Mesendoderm (in vitro differentiated cells): Measurements from ENCODE around the gene DOP1A.
A peak's percentile ranks its signal among the peaks of the same experiment; 100 is the strongest.

Experiments used
- DNase-seq: peaks from one replicate; pipeline ENCODE4 v3.0.0; 2013
- H2AK5ac ChIP-seq: 2 replicates; pipeline ENCODE4 v1.6.1; 2013; ENCODE audit warnings: low read length, inconsistent platforms
- H2BK120ac ChIP-seq: 2 replicates; pipeline ENCODE4 v1.6.1; 2013; ENCODE audit warnings: low read depth, mild to moderate bottlenecking, low read length, moderate library complexity, mixed read lengths
- H2BK15ac ChIP-seq: replicated peaks from 2 replicates; pipeline ENCODE4 v1.6.1; 2013; ENCODE audit warnings: low read depth, mild to moderate bottlenecking, moderate library complexity
- H2BK5ac ChIP-seq: 2 replicates; pipeline ENCODE4 v1.6.1; 2013; ENCODE audit warnings: low read length, inconsistent platforms
- H3K18ac ChIP-seq: 2 replicates; pipeline ENCODE4 v1.6.1; 2013; ENCODE audit warnings: mild to moderate bottlenecking, low read length, mixed read lengths
- H3K23ac ChIP-seq: one replicate; pipeline ENCODE4 v1.6.1; 2013; ENCODE audit warnings: low read length
- H3K27ac ChIP-seq: 2 replicates; pipeline ENCODE4 v1.5.1; 2013; ENCODE audit warnings: low read depth, mild to moderate bottlenecking, inconsistent platforms, low read length, moderate library complexity
- H3K27me3 ChIP-seq: 2 replicates; pipeline ENCODE4 v1.6.1; 2013; ENCODE audit warnings: low read length, control low read depth, mild to moderate bottlenecking, inconsistent platforms; ENCODE audit not compliant: insufficient read depth, poor library complexity
- H3K36me3 ChIP-seq: 2 replicates; pipeline ENCODE4 v1.6.1; 2013; ENCODE audit warnings: low read length, inconsistent platforms; ENCODE audit not compliant: control insufficient read depth, insufficient read depth
- H3K4ac ChIP-seq: one replicate; pipeline ENCODE4 v1.6.1; 2013; ENCODE audit warnings: low read depth, mild to moderate bottlenecking, low read length, moderate library complexity
- H3K4me1 ChIP-seq: 2 replicates; pipeline ENCODE4 v1.6.1; 2013; ENCODE audit warnings: low read depth, low read length, inconsistent platforms; ENCODE audit not compliant: control insufficient read depth
- H3K4me2 ChIP-seq: 2 replicates; pipeline ENCODE4 v1.6.1; 2013; ENCODE audit warnings: low read length
- H3K4me3 ChIP-seq: 2 replicates; pipeline ENCODE4 v1.5.1; 2013; ENCODE audit warnings: mild to moderate bottlenecking, low read length
- H3K56ac ChIP-seq: one replicate; pipeline ENCODE4 v1.6.1; 2013; ENCODE audit warnings: low read length
- H3K79me1 ChIP-seq: 2 replicates; pipeline ENCODE4 v1.6.1; 2013; ENCODE audit warnings: low read length, inconsistent platforms
- H3K79me2 ChIP-seq: 2 replicates; pipeline ENCODE4 v1.6.1; 2013; ENCODE audit warnings: mild to moderate bottlenecking, low read length; ENCODE audit not compliant: control insufficient read depth, insufficient read depth
- H3K9ac ChIP-seq: 2 replicates; pipeline ENCODE4 v1.6.1; 2013; ENCODE audit warnings: low read length, inconsistent platforms
- H4K5ac ChIP-seq: one replicate; pipeline ENCODE4 v1.6.1; 2013; ENCODE audit warnings: low read length
- H4K8ac ChIP-seq: one replicate; pipeline ENCODE4 v1.6.1; 2013; ENCODE audit warnings: low read depth, mild to moderate bottlenecking, control low read depth, low read length, moderate library complexity
- WGBS: extraction: QIAGEN DNeasy Blood & Tissue Kit; methylation state at CpG from one replicate; pipeline ENCODE4 v1.1.7; 2013; ENCODE audit warnings: low lambda C conversion rate, missing lambda C conversion rate; ENCODE audit not compliant: insufficient coverage; ENCODE audit errors: extremely low coverage; 5-methylcytosine and 5-hydroxymethylcytosine counted together

The DOP1A gene

GRCh38 chr6:83044091-83044768 lies 23.2 kb upstream of the DOP1A start:
- Histone ChIP-seq H2AK5ac (no peak overlapping the region), H3K36me3 (no peaks in the 10 kb centered on the region), H3K79me2 (no peaks in the 10 kb centered on the region), H2BK120ac (no peak overlapping the region), H4K8ac (no peak overlapping the region), H4K5ac (no peak overlapping the region), H3K4me2 (no peak overlapping the region), H3K27me3 (no peaks in the 10 kb centered on the region), H3K9ac (no peak overlapping the region), H2BK15ac (no peak overlapping the region), H3K79me1 (no peaks in the 10 kb centered on the region), H3K4me3 (no peak overlapping the region), H3K56ac (no peak overlapping the region), H3K18ac (no peak overlapping the region), H3K23ac (no peak overlapping the region), H3K4me1 (peaks cover 8% of the 10 kb centered on the region), H2BK5ac (no peak overlapping the region), H3K27ac (no peak overlapping the region), H3K4ac (no peak overlapping the region)
- DNase-seq, result no peak
- WGBS, result no CpG with 5 or more reads among the region's 6 CpGs

DNA sequence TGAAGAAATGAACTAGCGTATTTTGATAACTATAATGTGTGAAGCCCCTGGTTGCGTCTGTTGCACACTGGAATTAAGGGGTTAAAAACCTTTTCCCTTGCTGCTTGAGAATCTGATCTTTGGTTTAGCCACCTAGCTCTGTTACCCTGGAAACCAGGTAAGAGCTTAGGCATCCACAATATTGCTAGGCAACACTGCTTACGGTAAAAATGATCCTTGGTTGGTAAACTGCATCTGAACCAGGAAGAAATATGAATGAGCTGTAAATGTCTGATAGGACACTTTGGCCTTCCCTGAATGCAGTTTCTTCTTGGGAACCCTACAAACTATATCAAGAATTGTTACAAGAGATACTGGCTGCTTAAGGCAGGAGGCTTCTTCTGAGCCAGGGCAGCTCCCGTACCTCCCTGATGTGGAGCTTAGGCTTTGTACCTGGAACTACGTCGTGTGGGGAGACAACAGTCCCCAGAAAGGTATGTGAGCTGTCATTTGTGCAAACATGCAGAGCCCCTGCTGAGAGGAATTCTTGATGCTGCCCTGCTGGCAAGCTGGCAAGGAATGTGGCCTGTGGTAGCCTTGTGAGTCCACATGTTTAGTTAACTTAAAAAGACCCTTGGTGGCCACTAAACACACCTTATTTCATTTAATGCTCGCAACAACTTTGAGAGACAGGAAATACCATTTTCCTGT lies 20.3 kb upstream of the DOP1A start:
- no peak overlapping the region for H3K9ac ChIP-seq
- no peak overlapping the region for H3K27ac ChIP-seq
- no peaks in the 10 kb centered on the region for H3K27me3 ChIP-seq
- no peaks in the 10 kb centered on the region for H3K79me1 ChIP-seq
- no peaks in the 10 kb centered on the region for H3K79me2 ChIP-seq
- H3K4me2 ChIP-seq, result no peak overlapping the region
- no peak overlapping the region for H2BK15ac ChIP-seq
- no peak overlapping the region for H3K4ac ChIP-seq
- H3K18ac ChIP-seq, result no peak overlapping the region
- H3K23ac ChIP-seq, result no peak overlapping the region
- H2BK5ac ChIP-seq, result no peak overlapping the region
- no peak overlapping the region for H4K8ac ChIP-seq
- no peak overlapping the region for H3K56ac ChIP-seq
- no peaks in the 10 kb centered on the region for H3K36me3 ChIP-seq
- H3K4me1 ChIP-seq, result peaks cover 5% of the 10 kb centered on the region
- no CpG with 5 or more reads among the region's 7 CpGs for WGBS
- no peak overlapping the region for H4K5ac ChIP-seq
- no peak overlapping the region for H2BK120ac ChIP-seq
- H2AK5ac ChIP-seq, result no peak overlapping the region
- H3K4me3 ChIP-seq, result no peak overlapping the region
- DNase-seq, result peak; percentile 86

GRCh38 chr6:83051377-83052172 lies 15.9 kb upstream of the DOP1A start:
- Histone ChIP-seq H3K36me3 (no peaks in the 10 kb centered on the region), H3K27ac (no peak overlapping the region), H2BK120ac (no peak overlapping the region)

GRCh38 chr6:83053678-83054077 lies 13.8 kb upstream of the DOP1A start:
- Histone ChIP-seq H2BK120ac (no peak overlapping the region), H2BK5ac (no peak overlapping the region), H2BK15ac (no peak overlapping the region), H3K4me3 (no peak overlapping the region), H3K18ac (no peak overlapping the region), H4K5ac (no peak overlapping the region), H3K23ac (no peak overlapping the region), H3K4me2 (no peak overlapping the region), H3K79me1 (no peaks in the 10 kb centered on the region), H3K36me3 (no peaks in the 10 kb centered on the region), H4K8ac (no peak overlapping the region), H2AK5ac (no peak overlapping the region), H3K27me3 (no peaks in the 10 kb centered on the region), H3K9ac (no peak overlapping the region), H3K4me1 (no peaks in the 10 kb centered on the region), H3K27ac (no peak overlapping the region), H3K4ac (no peak overlapping the region), H3K56ac (no peak overlapping the region), H3K79me2 (peaks cover 2% of the 10 kb centered on the region)
- no CpG with 5 or more reads among the region's 3 CpGs for WGBS
- no peak for DNase-seq

More at GRCh38 chr6:83051377-83052172, 15.9 kb upstream of the DOP1A start:
- H3K4me2 ChIP-seq, result no peak overlapping the region
- no peaks in the 10 kb centered on the region for H3K79me2 ChIP-seq
- no peak for DNase-seq
- H3K23ac ChIP-seq, result no peak overlapping the region
- H3K4me1 ChIP-seq, result peaks cover 5% of the 10 kb centered on the region
- no CpG with 5 or more reads among the region's 5 CpGs for WGBS
- H2BK15ac ChIP-seq, result no peak overlapping the region
- no peak overlapping the region for H3K9ac ChIP-seq
- H3K18ac ChIP-seq, result no peak overlapping the region
- H3K79me1 ChIP-seq, result no peaks in the 10 kb centered on the region
- H3K4me3 ChIP-seq, result no peak overlapping the region
- H3K27me3 ChIP-seq, result no peaks in the 10 kb centered on the region
- no peak overlapping the region for H3K4ac ChIP-seq
- no peak overlapping the region for H2BK5ac ChIP-seq
- H2AK5ac ChIP-seq, result no peak overlapping the region
- H3K56ac ChIP-seq, result no peak overlapping the region
- H4K5ac ChIP-seq, result no peak overlapping the region
- H4K8ac ChIP-seq, result no peak overlapping the region

- Histone ChIP-seq H3K4me1 (no peaks in the 10 kb centered on the region), H3K56ac (no peak overlapping the region), H3K79me1 (peaks cover 4% of the 10 kb centered on the region), H3K79me2 (peaks cover 4% of the 10 kb centered on the region), H3K4ac (no peak overlapping the region), H3K27me3 (no peaks in the 10 kb centered on the region), H2BK15ac (no peak overlapping the region), H3K36me3 (no peaks in the 10 kb centered on the region), H2BK120ac (no peak overlapping the region), H4K8ac (no peak overlapping the region), H3K23ac (no peak overlapping the region), H2AK5ac (no peak overlapping the region), H3K9ac (no peak overlapping the region), H3K4me2 (no peak overlapping the region), H2BK5ac (no peak overlapping the region), H3K4me3 (no peak overlapping the region), H4K5ac (no peak overlapping the region), H3K27ac (no peak overlapping the region), H3K18ac (no peak overlapping the region)
- peak; percentile 56 for DNase-seq
- no CpG with 5 or more reads among the region's 6 CpGs for WGBS
Observed at GRCh38 chr6:83055366-83055964, 12.0 kb upstream of the DOP1A start.
